GM19035 (cell line): Measurements from ENCODE around the gene UBP1.
"Not testable (repeated sequence)": the region's sequence is repeated elsewhere in the genome, so short reads cannot be mapped to it uniquely, and the experiment has no call there.

Source experiments
- ATAC-seq: cut with Tn5 transposase; IDR thresholded peaks from one replicate; pipeline ENCODE4 v1.9.1; 2021; ENCODE audit not compliant: unreplicated experiment

UBP1 gene

DNA sequence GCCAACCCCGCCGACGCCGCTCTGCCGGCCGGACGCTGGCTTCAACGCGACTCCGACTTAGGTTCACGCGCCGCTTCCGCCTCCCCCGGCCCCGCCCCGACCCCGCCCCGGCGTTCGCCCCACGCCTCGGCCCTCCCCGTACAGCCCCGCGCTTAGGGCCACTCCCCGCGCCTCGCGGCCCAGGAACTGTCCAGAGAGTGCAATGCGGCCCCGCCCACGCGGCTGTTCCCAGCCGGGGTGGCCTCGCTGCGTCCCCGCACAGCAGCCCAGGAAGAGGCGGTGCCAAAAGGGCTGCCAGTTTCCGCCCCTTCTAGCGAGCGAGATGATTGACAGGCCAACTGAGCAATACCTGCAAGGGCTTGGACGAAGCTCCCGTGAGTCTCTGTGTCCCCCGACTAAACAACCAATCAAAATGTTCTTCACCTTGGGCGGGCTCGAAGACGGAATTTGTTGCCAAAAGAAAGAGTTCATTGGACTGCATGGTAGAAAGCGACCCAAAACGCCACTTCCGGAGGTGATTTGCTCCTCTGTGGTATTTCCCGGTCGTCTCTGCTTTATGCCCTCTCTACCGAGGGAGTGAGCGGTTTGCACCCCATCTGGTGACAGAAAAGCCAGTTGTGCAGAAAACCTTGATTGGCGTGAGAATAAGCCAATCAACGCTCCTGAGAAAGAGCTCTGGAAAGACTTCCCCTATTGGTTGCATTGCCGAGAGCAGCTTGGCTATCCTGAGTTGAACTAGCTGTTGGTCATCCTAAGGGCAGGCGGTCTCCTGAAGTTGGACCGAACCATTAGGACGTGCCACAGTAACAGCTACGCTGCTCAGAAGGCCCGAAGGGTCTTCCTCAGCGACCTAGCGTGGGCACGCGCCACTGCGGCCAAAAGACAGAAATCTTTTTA lies at the start of gene UBP1:
UBP1 (minus strand) TSS at position 78 of the 897 bp plus-strand sequence. CDS start 557 bp downstream, outside the sequence.
- peak; percentile 85 for ATAC-seq

- ATAC-seq: no peak
Measured at GRCh38 chr3:33488683-33489082, 48.5 kb upstream of the UBP1 start.

DNA sequence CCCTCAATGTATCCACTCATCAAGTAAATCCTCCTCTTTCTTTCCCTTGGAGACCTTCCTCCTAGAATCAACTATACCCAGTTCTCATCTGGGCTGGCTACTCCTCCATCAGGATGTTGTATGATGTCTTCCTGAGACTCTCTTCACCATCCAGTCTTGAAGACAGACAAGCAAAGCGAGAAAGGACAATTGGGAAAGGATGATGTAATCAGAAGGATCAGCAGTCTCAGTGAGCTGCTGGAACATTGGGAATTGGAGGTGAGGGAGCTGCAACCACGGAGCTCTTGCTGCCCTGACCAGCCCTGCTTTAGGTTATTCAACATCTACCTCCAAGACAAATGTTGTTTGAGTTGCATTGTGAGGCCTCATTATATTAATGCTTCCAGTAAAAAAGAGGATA lies 48.0 kb upstream of the UBP1 start:
- ATAC-seq: no peak

- no peak for ATAC-seq
Measured at GRCh38 chr3:33482111-33482521, 41.9 kb upstream of the UBP1 start.

GRCh38 chr3:33474896-33475295 lies 34.7 kb upstream of the UBP1 start:
- ATAC-seq: no peak

DNA sequence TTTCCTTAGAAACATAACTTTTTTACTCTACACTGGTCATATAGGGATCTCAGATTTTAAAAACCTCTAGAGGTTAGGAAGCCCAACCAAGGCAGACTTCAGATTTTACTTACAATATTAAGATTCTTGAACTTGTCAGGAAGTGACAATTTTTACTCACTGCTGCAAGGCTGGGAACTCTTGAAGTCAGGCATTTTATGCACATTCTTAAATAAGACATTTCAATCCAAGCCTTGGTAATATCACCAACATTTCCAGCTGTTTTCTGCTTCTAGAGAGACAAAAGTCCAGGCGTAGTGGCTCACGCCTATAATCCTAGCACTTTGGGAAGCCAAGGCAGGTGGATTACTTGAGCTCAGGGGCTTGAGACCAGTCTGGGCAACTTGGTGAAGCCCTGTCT lies 33.6 kb upstream of the UBP1 start:
- no peak for ATAC-seq

- no peak for ATAC-seq
Measured at GRCh38 chr3:33467786-33468185, 27.6 kb upstream of the UBP1 start.

DNA sequence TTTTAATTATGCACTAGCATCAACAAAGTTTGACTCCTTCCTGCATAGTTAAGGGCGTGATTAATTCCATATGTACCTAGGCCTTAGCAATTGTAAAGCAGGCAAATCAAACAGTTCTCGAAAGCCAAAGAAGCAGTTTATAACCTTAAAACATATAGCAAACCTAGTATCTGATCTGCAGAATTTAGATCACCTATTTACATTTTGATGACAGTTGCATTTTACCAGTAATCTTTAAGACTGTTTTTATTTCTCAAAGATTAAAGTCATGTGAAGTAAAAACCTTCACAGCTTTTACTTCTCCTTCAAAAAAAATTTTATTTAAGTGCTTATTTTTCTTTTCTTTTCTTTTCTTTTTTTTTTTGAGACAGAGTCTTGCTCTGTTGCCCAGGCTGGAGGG lies 20.9 kb upstream of the UBP1 start:
- no peak for ATAC-seq

DNA sequence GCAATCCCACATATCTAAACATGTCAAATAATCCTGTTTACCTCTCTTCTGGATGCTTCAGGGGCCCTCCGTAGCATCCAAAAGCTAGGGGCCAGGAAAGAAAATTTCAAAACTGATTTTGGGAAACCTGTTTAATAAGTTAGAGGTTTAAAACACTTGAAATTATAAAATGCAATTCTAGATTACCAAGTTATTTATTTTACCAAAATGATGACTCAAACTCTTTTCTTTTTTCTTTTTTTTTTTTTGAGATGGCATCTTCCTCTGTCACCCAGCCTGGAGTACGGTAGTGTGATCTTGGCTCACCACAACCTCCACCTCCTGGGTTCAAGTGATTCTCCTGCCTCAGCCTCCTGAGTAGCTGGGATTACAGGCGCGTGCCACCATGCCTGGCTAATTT lies 19.4 kb upstream of the UBP1 start:
- ATAC-seq: not testable (repeated sequence)

- no peak for ATAC-seq
Measured at GRCh38 chr3:33458446-33458845, 18.2 kb upstream of the UBP1 start.

GRCh38 chr3:33456756-33457155 lies 16.6 kb upstream of the UBP1 start:
- no peak for ATAC-seq

DNA sequence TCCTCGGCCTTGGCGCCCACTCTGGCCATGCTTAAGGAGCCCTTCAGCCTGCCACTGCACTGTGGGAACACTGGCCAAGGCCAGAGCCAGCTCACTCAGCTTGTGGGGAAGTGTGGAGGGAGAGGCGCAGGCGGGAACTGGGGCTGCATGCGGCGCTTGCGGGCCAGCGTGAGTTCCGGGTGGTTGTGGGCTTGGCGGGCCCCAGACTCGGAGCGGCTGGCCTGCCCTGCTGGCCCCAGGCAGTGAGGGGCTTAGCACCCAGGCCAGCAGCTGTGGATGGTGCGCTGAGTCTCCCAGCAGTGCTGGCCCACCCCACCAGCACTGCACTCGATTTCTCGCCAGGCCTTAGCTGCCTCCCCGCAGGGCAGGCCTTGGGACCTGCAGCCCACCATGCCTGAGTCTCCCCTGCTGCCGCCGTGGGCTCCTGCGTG lies 13.1 kb upstream of the UBP1 start:
- ATAC-seq: no peak

DNA sequence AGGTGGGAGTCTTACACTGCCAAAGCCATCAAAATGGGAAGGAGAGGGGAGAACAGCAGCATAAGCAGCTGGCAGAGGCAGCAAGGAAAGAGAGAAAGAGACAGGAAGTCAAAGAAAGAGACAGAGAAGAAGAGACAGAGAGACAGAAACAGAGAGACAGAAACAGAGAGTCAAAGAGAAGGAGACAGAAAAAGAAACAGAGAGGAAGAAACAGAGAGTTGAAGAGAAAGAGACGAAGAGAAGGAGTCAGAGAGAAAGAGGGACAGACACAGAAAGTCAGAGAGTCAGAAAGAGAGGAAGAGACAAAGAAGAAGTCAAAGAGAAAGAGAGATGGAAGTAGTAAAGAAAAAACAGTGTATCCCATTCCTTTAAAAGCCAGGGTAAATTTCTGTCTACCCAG lies 11.8 kb upstream of the UBP1 start:
- not testable (repeated sequence) for ATAC-seq

GRCh38 chr3:33447958-33448357 lies 7.8 kb upstream of the UBP1 start:
- no peak for ATAC-seq

DNA sequence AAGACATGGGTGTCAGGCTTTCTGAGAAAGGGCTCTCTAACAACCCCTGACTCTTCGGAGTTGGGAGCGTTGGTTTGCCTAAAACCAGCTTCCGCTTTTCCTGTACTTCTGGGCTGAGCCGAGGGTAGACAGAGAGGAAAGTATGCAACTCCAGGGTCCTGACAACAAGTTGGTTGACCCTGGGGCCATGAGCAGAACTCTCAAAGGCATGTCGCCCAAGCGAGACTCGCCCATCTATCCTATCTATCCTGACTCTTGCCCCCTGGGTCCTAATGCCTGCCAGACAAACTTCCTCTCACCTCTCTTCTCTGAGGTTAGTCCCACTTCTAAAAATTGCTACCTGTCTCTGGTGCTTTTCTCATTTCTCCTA lies 7.0 kb upstream of the UBP1 start:
- ATAC-seq: not testable (repeated sequence)

GRCh38 chr3:33442190-33442589 lies 2.0 kb upstream of the UBP1 start:
- no peak for ATAC-seq

DNA sequence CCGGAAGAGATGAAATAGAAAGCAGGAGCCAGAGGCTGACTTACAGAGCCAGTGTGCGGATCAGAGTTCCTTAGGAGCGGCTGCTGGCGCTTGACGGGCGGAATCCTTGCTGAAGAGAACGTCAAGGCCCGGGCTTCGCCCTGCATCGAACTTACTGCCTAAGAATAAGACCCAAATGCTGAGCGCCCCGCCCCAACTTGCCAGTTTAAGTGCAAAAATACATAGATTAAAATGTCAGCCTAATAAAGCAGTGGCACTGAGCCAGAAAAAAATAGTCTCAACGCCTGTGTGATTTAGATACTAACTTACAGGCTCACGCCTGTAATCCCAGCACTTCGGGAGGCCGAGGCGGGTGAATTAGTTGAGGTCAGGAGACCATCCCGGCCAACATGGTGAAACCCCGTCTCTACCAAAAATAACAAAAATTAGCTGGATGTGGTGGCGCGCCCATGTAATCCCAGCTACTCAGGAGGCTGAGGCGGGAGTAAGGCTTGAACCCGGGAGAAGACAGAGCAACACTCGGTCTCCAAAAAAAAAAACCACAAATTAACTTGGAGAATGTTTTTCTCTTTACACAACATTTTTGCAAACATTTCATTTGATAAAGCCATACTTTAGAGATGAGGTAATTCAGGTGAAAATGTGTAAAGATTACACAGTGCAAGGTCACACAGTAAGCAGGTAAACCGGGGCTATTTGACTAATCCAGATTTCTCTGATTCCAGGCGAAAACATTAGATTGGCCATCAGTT lies 1.2 kb upstream of the UBP1 start:
- ATAC-seq: peak; percentile 6

DNA sequence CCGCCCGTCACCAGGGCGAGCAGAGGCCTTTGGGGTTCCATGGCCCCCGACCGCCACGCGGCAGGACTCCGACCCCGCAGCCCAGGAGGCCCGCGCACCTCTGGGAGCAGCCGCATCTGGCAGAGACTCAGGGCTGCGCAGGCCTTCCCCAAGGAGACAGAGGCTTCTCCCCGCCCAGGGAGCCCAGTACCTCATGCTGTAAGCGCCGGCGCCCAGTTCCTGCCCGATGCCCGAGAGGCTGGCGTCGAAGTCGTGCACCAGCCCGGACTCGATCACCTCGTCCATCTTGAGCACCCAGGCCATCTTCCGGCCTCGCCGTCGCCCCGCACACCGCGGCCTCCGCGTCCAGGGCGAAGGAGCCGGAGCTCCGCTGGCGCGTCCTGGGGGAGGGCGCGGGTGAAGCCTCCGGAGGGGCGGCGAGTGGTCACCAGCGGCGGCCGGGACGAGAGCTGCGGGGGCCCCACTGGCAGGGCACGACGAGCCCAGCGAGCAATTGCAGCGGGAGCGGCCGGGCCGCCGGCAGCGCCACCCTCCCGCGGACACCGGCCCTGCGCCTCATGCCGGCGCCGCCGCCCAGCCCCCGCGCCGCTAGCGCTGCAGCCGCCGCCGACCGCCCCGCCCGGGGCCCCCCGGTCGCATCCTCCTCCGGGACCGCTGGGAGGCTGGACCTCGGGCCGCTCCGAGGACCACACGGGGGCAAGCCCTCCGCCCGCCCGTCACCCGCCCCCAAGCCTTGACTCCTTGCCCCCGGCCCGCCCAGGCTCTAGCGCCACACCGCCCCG lies 468 bp downstream of the UBP1 start:
- peak; percentile 24 for ATAC-seq

- ATAC-seq: no peak
Measured at GRCh38 chr3:33438881-33439545, 1.2 kb downstream of the UBP1 start.

- ATAC-seq: no peak
Measured at GRCh38 chr3:33438284-33438668, 1.9 kb downstream of the UBP1 start.
